IPS-15b (cell line): ENCODE data around the gene ANKFY1.

ENCODE experiments used
- H3K27me3 ChIP-seq: one replicate; pipeline ENCODE4 v1.6.1; 2013; ENCODE audit warnings: low read length; ENCODE audit not compliant: control insufficient read depth, insufficient read depth
- H3K36me3 ChIP-seq: one replicate; pipeline ENCODE4 v1.6.1; 2013; ENCODE audit warnings: low read length; ENCODE audit not compliant: control insufficient read depth, insufficient read depth
- H3K4me1 ChIP-seq: one replicate; pipeline ENCODE4 v1.6.1; 2013; ENCODE audit warnings: mild to moderate bottlenecking, low read length; ENCODE audit not compliant: control insufficient read depth, insufficient read depth
- H3K4me3 ChIP-seq: one replicate; pipeline ENCODE4 v1.5.1; 2013; ENCODE audit warnings: low read depth, low read length
- H3K9ac ChIP-seq: one replicate; pipeline ENCODE4 v1.6.1; 2013; ENCODE audit warnings: low read depth, mild to moderate bottlenecking, low read length
- H3K9me3 ChIP-seq: one replicate; pipeline ENCODE4 v1.6.1; 2013; ENCODE audit warnings: mild to moderate bottlenecking, low read length; ENCODE audit not compliant: control insufficient read depth, insufficient read depth

Gene ANKFY1

DNA sequence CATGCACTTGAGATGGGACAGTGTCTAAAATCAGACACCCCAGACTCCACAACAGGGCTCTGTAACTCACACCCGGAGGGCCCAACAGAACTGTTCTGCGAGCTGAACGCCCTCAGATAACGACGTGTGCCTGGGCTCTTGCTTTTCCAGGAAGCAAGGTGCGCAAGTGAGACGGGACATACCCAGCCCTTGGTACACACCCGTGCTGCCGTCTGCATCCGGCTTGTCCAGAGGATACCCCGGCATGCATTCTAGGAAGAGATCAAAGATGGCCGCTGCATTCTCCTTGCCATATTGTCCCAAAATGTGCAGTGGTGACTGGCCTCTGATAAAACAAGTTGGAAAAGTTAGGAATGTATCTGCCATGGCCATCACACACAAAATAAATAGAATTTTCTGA is 91.4 kb downstream of the ANKFY1 start:
- H3K4me3 ChIP-seq: no peak overlapping the region
- H3K9me3 ChIP-seq: no peaks in the 10 kb centered on the region
- H3K27me3 ChIP-seq: no peaks in the 10 kb centered on the region
- peaks cover 76% of the 10 kb centered on the region for H3K36me3 ChIP-seq
- no peak overlapping the region for H3K9ac ChIP-seq
- H3K4me1 ChIP-seq: no peaks in the 10 kb centered on the region

GRCh38 chr17:4170639-4171280 is 93.0 kb downstream of the ANKFY1 start:
- H3K9me3 ChIP-seq: no peaks in the 10 kb centered on the region
- no peak overlapping the region for H3K9ac ChIP-seq
- peaks cover 68% of the 10 kb centered on the region for H3K36me3 ChIP-seq
- no peaks in the 10 kb centered on the region for H3K4me1 ChIP-seq
- H3K27me3 ChIP-seq: no peaks in the 10 kb centered on the region
- H3K4me3 ChIP-seq: no peak overlapping the region

DNA sequence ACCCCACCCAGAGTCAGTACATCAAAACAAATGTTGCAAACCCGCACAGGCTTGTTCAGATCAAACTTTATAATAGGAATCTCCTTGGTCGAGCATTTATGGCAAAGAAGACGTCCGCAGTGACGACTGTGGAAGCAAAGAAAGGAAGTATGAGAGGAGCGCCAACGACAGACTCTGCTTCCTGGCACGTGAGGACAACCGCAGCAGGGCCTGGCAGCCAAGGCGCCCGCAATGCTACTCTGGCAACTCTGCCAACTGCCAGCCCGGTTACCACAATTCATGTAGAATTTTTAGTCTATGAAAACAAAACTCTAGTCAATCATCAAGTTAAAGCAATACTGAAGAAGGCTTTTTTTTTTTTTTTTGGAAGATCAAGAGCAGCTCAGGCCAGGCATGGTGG is 96.0 kb downstream of the ANKFY1 start:
- Histone ChIP-seq H3K4me1 (peaks cover 2% of the 10 kb centered on the region), H3K4me3 (no peak overlapping the region), H3K9me3 (no peaks in the 10 kb centered on the region), H3K27me3 (no peaks in the 10 kb centered on the region), H3K9ac (no peak overlapping the region), H3K36me3 (peaks cover 51% of the 10 kb centered on the region)

GRCh38 chr17:4166419-4166818 is 97.4 kb downstream of the ANKFY1 start:
- Histone ChIP-seq H3K36me3 (peaks cover 39% of the 10 kb centered on the region), H3K27me3 (no peaks in the 10 kb centered on the region), H3K9ac (no peak overlapping the region), H3K4me1 (peaks cover 7% of the 10 kb centered on the region), H3K4me3 (no peak overlapping the region), H3K9me3 (no peaks in the 10 kb centered on the region)

DNA sequence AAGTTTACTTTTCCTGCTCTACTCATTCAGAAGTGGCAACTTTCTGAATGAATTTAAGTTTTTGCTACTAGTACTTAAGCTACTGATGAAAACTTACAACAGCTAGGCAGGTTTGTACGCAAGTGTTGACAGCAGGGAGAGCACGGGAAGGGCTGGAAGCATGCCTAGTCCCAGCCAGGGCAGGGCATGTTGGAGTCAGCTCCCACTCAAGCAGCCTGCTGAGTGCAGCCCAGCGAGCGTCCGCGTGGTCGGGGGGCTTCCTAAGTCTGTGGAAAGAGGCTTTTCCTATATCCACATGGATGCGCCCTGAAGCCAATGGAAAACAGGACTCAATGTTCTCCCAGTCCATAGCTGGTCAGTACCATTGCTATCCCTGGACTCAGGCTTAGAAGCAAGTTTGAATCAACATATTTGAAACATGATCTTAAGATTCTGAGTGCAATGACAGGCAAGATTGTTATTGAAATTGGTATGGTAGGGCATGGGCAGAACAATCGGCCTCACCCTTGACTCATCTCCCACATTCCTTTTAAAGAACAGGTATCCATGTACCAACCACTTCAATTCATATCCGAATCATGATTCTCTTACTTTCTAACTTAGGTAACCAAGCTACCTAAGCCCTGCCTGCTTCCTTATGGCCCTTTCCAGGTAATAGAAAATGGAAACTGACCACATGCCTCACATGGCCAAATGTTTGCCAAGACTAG is 98.3 kb downstream of the ANKFY1 start:
- H3K9ac ChIP-seq: no peak overlapping the region
- no peaks in the 10 kb centered on the region for H3K27me3 ChIP-seq
- H3K36me3 ChIP-seq: peaks cover 29% of the 10 kb centered on the region
- peaks cover 8% of the 10 kb centered on the region for H3K4me1 ChIP-seq
- no peaks in the 10 kb centered on the region for H3K9me3 ChIP-seq
- H3K4me3 ChIP-seq: no peak overlapping the region

GRCh38 chr17:4163951-4164350 is 99.8 kb downstream of the ANKFY1 start:
- Histone ChIP-seq H3K9ac (no peak overlapping the region), H3K4me1 (peaks cover 8% of the 10 kb centered on the region), H3K27me3 (no peaks in the 10 kb centered on the region), H3K9me3 (no peaks in the 10 kb centered on the region), H3K36me3 (peaks cover 14% of the 10 kb centered on the region), H3K4me3 (no peak overlapping the region)

DNA sequence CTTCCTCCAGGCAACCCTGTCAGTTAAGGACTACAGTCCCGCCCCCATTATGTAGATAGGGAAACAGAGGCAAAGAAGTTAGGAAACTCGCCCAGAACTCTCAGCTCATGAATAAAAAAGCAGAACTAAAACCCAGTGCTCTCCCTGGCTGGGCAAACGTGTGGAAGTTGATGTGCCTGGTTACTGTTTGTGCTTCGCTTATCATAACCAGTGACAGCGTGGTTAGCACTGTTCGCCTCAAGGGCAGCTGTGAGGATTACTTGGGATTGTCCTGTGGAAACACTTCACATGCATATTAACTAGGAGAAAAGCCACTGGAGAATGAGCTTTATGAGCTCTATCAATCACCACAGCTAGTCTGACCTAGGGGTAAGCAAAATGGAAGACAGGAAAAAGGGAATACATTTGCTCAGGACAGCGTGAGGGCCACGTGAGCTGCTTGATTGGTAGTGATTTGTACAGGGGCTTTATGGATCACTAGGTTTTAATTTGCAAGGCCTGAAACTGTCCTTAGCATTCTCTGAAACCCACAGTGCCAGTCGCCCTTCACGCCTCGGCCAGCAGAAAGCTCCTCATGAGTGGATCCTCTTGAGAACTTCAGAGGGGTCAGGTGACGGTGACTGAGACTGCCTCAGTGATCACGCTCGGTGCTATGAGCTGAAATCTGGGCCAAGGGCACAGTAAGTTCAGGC is 100.9 kb downstream of the ANKFY1 start:
- Histone ChIP-seq H3K9me3 (no peaks in the 10 kb centered on the region), H3K4me3 (no peak overlapping the region), H3K36me3 (peaks cover 7% of the 10 kb centered on the region), H3K4me1 (peaks cover 8% of the 10 kb centered on the region), H3K27me3 (no peaks in the 10 kb centered on the region), H3K9ac (peak overlapping the region; percentile 70)

- Histone ChIP-seq H3K9me3 (no peaks in the 10 kb centered on the region), H3K4me1 (peaks cover 8% of the 10 kb centered on the region), H3K9ac (no peak overlapping the region), H3K27me3 (no peaks in the 10 kb centered on the region), H3K4me3 (no peak overlapping the region), H3K36me3 (peaks cover 2% of the 10 kb centered on the region)
Observed at GRCh38 chr17:4162321-4162720, 101.5 kb downstream of the ANKFY1 start.

- H3K27me3 ChIP-seq: no peaks in the 10 kb centered on the region
- H3K9me3 ChIP-seq: no peaks in the 10 kb centered on the region
- H3K4me3 ChIP-seq: no peak overlapping the region
- peaks cover 8% of the 10 kb centered on the region for H3K4me1 ChIP-seq
- H3K36me3 ChIP-seq: no peaks in the 10 kb centered on the region
- no peak overlapping the region for H3K9ac ChIP-seq
Observed at GRCh38 chr17:4161967-4162305, 101.8 kb downstream of the ANKFY1 start.

- Histone ChIP-seq H3K4me3 (no peak overlapping the region), H3K9me3 (no peaks in the 10 kb centered on the region), H3K27me3 (no peaks in the 10 kb centered on the region), H3K9ac (peak overlapping the region; percentile 24), H3K4me1 (peaks cover 8% of the 10 kb centered on the region), H3K36me3 (no peaks in the 10 kb centered on the region)
Observed at GRCh38 chr17:4161192-4161966, 102.4 kb downstream of the ANKFY1 start.

DNA sequence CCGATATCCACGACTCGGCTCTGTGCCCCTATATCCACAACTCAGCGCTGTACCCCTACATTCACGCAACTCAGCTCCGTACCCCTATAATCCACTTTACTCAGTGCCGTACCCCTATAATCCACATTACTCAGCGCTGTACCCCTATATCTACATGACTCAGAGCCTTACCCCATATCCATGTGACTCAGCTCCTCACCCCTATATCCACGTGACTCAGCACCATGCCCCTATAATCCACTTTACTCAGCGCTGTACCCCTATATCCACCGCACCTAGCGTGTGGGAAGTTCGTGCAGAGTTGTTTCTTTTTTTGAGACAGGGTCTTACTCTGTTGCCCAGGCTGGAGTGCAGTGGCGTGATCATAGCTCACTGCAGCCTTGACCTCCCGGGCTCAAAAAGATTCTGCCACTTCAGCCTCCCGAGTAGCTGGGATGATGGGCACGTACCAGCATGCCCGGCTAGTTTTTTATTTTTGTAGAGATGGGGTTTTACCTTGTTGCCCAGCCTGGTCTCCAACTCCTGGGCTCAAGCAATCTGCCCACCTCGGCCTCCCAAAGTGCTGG is 103.4 kb downstream of the ANKFY1 start:
- H3K9ac ChIP-seq: no peak overlapping the region
- H3K9me3 ChIP-seq: no peaks in the 10 kb centered on the region
- H3K36me3 ChIP-seq: no peaks in the 10 kb centered on the region
- no peak overlapping the region for H3K4me3 ChIP-seq
- H3K27me3 ChIP-seq: no peaks in the 10 kb centered on the region
- H3K4me1 ChIP-seq: peaks cover 8% of the 10 kb centered on the region
